GM19239 (cell line): ENCODE results near the gene HDAC11.
"Not testable (repeated sequence)": the region's sequence is repeated elsewhere in the genome, so short reads cannot be mapped to it uniquely, and the experiment has no call there.

Source experiments
- DNase-seq: peaks from one replicate; pipeline ENCODE4 v3.0.0; 2011; ENCODE audit warnings: low spot score; ENCODE audit not compliant: insufficient read length
- FAIRE-seq: peaks from 2 replicates; lab custom pipeline; 2011; peaks lifted over from hg19 to GRCh38; lab: Jason Lieb, UNC

The HDAC11 gene

DNA sequence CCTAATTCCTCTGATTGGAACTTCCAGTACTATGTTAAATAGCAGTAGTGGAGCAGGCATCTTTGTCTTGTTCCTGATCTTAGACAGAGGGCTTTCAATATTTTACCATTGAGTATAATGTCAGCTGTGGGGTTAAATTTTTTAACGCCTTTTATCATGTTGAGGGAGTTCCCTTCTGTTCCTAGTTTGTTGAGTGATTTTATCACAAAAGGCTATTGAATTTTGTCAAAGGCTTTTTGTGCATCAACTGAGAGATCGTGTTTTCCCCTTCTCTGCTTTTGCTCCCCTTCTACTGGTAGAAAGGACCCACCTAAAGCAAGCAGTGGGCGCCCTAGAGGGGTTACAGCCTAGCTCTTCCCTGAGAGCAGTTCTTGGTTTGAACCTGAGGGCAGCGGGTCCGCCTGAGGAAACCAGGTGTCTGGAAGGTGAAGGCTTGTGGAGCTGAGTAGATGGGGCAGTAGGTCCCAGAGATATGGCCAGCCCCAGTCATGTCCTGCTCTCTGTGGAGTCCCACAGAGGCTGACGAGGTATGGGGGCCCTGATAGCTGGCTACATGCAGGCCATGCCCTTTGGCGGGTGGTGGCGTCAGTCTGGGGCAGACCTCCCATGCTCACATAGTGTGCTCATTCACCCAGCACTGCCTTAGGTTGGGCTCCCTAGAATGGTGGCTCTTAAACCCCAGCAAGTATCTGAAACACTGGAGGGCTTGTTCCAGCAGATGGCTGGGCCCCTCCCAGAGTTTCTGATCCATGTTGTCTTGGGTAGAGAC lies 11.3 kb downstream of the HDAC11 start:
- FAIRE-seq (no peak), DNase-seq (no peak)

DNA sequence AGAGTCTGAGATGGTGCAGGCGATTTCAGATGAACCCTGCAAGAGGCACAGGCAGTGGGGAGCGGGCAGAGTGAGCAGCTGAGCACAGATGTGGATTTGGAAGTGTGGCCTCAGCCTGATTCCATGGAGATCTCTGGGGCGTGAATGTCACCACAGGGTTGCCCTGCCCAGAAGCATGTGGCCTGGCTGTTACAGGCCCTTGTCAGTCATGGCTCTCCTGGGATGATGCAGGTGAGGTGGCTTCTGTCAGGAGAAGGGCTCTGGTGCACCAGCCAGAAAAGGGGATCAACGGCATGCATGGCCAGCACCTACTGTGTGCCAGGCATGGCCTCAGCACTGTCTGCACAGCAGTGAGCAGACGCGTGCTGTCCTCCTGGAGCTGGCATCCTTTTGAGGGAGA lies 11.9 kb downstream of the HDAC11 start:
- FAIRE-seq (no peak), DNase-seq (no peak)

DNA sequence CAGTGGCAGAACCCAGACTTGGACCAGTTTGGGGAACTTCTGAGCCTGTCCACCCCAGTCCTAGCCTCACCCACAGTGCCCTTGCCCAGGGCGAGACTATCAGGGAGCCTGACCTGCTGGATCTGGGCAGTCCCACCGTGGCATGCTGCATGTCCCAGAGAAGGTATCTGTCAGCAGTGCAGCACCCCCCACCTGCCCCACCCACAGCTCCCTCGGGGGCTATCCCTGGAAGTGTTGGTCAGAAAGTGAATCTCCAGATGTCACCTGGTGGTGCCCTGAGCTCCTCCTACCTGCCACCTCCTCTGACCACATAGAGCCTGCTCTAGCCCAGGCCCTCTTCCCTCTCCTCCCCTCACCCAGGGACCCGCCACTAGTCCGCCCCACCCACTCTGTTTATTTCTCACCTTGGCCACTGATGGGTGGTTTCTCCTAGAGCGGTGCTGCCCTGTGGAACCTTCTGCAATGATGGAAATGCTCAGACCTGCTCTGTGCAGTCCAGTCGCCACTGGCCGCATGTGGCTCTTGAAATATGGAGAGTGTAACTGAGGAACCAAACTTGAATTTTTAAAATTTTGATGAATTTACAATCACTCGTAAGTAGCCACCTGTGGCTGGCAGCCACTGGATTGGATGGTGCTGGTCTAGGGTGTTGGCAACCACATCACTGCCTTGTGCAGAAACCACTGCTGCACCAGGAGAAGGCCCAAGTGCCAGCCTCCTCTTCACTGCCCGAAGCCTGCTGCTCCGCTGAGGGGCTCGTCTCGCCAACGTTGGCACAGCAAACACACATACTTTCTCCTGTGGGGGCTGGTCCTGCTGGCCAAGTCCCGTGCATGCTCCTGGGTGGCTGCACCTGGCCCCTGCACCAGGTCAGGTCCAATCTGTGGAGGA lies 13.1 kb downstream of the HDAC11 start:
- FAIRE-seq = no peak

DNA sequence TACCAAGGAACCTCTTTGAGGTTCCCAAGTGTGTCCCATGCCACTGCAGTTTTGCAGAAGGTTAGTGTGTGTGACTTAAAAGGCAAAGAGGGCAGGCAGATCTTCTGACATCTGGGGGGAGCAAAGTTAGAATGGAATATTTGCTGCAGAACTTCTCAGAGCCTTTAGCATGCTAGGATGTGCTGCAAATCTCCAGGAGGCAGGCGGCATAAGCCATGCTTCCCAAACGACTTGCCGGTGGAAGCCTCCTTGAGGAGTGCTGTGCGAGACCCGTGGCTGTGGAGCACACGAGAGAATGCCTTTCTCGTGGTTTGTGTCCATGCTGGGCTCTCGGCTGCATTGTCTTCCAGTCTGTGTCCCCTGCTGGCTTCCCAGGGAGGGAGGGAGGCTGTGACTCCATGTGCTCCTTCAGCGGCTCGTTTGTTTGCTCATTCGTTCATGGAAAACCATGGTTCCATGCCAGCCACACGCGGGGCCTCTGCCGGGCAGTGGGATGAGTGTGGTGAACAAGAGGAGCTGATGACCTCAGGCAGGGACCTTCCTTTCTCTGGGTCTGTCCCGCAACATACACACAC lies 13.8 kb downstream of the HDAC11 start:
- no peak for DNase-seq
- no peak for FAIRE-seq

More for the DNA sequence above, 13.1 kb downstream of the HDAC11 start:
- no peak for DNase-seq

DNA sequence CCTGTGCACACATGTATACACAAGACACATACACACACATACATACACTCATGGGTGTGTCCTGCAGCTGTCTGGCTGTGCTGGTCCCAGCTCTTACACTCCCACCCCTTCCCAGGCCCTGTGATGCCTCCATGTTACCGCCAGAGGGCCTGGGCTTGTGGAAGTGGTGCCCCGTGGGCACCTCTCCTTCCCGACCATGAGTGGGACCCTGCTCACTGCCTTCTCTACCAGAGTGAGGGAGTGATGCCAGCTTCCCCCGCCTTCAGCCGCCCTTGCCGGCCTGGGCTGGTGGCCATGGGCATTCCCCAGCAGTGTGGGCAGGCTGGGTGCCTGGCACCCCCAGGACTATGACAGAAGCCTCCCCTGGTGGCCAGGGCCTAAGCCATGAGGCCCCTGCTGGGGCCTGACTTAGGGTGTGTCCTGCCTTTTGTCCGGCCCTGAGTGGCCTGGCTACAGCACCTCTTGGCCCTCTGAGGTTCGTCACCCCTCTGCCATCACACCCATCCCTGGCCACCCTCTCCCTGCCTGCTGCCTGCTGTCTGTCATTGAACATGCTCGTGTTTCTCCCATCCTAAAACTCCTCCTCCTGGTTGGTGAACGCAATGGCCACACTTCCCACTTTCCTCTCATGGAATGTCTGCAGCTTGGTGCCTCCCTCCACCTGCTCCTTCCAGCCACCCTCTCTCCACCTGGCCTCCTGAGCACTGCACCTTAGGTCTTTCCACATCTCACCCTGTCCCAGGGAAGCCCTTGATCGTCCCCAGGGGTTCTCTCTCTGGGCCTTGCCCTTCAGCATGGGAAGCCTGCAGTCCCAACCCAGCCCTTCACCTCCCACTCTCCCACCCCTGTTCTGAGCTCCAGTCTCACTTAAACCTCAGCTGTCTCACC lies 14.6 kb downstream of the HDAC11 start:
- no peak for FAIRE-seq
- no peak for DNase-seq

DNA sequence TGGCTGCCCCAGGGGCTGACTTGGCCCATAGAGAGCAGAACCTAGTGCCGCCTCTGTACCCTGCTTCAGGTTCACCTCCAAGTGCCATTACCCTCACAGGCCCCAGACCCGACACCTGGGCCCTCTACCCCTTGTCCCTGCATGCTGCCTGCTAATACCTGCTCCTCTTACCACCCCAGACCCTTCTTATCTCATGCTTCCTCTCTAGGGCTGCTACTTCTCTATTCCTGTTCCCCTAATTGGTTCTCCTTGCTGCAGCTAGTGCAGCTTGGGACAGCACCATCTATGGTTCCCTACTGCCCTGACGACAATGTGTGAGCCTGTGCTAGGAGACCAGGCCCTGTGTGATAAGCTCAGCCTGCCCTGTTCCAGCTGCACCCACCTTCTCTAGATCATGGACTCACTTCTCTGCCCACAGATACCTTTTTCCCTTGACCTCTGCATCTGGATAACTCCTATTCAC lies 15.3 kb downstream of the HDAC11 start:
- FAIRE-seq (no peak), DNase-seq (no peak)

DNA sequence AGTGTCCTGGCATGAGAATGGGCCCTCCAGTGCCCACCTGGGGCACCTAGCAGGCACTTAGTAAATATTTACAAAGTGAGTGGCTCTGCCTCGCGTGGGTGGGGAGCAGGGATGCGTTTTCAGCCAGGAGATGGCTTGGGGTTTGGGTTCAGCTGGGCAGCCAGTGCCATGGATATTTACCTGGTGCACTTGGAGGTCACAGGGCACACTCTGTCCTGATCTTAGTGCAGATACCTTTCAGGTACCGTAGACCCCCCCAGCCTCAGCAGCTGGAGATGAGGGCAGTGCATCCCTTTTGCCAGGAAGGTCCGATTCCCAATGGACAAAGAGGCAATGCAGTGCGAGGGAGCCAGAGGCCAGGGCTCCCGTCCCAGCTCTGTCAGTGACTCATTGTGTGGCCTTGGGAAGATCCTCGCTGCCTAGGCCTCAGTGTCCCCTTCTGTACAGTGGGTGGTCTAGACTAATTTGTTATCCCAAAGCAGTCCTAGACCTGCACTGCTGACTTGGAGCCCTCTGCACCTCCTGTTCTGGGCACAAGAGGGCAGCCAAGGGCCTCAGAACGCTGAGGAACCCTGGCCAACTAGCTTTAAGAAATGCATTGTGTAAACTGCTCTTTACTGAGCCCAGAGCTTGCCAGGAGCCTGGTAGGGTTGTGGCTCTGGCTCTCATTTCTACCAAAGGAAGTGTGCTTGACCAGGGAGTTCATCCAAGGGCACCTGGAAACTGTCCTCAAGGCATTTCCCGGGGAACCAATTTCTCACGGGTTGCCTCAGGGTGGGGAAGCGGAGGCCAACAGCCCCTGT lies 16.0 kb downstream of the HDAC11 start:
- FAIRE-seq = peak; percentile 64
- peak; percentile 54 for DNase-seq

DNA sequence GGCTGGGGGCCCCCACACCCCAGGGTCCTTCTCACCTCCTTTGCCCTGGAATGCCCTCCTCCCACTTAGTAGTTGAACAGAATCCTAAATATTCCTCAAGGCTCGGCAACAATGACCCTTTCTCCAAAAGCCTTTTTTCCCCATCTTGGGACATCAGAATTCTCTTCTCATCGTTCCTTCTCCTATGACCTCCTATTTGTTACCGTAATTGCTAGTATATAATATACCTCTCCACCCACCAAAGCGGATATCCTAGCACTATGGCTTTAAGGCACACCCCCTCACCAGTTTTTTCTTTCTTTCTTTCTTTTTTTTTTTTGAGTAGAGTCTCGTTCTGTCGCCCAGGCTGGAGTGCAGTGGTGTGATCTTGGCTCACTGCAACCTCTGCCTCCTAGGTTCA lies 16.8 kb downstream of the HDAC11 start:
- DNase-seq = no peak
- FAIRE-seq = no peak

DNA sequence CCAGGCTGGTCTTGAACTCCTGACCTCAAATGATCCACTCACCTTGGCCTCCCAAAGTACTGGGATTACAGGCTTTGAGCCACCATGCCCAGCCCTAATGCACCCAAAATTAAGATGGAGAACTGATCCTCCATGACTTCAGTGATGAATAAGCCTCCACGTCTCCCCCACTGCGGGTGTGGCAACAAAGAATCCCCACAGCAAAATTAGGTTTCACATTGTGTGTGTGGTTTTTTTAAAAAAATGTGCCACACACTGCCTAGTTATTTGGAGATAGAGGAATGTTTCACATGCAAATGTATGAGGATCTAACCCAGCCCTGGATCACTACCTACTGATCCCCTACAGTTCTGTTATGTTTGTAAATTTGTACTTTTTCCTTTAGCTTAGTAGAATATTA lies 17.3 kb downstream of the HDAC11 start:
- DNase-seq (no peak), FAIRE-seq (no peak)

DNA sequence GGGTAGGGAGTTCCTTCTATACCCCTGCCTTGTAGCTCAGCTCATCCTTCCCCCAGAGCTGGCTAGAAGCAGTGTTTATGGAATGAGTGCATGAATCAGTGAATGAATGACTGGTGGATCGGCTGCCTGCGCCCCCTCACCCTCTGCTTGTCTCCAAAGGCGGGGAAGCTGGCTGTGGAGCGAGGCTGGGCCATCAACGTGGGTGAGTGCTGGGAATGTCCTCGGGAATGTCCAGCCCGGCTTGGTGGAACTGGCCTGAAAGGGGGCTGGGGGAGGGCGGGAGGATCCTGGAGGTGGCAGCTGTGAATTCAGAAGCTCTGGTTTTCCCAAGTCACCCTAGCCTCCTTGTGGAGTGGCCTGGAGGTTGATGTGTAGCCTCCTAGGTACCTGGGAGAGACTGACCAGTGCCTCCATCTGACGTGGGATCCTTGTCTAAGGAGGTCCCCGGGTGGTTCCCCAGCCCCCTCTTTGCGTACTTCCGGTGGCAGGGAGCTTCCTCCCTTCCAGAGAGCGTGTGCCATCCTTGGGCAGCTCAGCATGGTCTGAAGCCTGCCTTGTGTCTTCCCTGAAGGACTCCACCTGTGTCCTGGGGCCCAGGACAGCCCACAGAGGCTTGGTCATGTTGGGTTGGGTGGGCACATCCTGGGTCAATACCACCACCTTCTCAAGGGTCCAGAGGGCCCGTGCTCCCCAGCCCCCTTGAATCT lies 18.4 kb downstream of the HDAC11 start:
- DNase-seq = no peak
- no peak for FAIRE-seq

DNA sequence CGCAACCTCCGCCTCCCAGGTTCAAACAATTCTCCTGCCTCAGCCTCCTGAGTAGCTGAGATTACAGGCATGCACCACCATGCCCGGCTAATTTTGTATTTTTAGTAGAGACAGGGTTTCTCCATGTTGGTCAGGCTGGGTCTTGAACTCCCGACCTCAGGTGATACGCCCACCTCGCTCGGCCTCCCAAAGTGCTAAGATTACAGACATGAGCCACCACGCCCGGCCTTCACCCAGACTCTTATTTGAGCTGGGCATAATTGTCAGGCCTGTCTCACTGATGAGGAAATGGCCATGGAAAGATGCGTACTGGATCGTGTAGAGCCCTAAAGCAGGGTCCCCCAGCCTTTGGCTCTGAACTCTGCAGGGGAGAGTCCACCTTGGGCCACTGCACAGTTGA lies 19.1 kb downstream of the HDAC11 start:
- FAIRE-seq, DNase-seq: not testable (repeated sequence)

DNA sequence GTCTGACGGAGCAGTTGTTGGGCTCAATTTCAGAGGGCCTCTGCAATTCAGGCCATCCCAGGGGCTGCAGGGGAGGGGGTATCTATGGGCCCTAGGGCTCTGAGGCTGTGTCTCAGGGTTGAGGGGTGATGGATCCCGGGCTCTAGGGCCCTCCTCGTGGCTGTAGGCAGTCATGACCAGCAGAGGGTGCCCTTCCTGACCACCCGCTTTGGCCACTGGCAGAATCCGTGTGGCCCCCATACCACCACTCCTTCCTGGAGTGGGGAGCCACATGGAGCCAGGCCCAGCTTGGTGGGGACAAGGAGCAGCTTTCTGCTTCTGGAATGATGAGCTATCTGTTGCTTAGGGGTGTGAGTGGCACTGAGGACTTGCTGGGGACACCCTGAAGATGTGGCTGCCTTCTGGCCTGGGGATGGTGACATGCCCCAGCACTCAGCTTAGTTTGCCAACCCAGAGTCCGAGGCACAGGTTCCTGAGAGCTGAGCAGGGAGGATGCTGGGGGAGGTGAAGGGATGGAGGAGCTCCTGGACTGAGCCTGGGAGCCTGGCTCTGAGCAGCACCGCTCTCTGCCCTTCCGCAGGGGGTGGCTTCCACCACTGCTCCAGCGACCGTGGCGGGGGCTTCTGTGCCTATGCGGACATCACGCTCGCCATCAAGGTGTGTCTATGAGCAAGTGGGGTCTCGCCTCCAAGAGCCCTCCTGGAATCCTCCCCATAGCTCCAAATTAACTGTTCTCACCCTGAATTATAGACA lies 20.2 kb downstream of the HDAC11 start:
- no peak for DNase-seq
- no peak for FAIRE-seq

DNA sequence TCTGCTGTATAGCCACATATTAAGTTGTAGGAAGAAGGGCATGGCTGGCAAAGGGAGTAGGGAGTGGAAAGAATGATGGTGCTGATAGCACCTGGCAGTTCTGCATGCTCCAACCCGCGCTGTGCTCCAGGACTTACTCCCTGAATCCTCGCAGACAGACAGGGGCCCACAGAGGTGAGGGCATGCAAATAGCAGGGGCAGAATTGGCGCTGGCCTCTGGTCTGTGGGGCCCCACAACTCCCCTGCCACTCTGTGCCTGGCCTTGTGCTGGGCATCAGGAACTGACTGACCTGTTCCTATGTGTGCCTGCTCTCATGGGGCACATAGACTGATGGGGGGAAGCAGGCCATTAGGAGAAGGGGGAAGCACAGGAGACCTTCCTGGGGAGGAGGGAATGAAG lies 20.9 kb downstream of the HDAC11 start:
- no peak for FAIRE-seq

DNA sequence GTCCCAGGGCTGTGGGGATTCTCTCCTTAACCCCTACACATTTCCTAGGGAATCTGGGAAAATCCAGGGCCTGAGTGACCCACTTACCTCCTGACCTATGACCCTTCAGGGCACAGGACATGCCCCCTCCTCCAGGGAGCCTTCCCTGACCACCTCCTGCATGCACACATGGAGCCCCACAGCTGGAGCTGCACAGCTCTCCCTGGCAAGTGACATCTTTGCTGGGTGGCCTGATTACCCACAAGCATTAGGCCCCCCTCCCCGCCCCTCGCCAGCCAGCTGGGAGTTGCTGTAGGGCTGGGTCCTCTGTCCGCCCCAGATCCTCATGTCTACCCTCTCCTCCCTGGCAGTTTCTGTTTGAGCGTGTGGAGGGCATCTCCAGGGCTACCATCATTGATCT lies 21.4 kb downstream of the HDAC11 start:
- FAIRE-seq = no peak
- DNase-seq = no peak

More for the DNA sequence above, 20.9 kb downstream of the HDAC11 start:
- DNase-seq = no peak

DNA sequence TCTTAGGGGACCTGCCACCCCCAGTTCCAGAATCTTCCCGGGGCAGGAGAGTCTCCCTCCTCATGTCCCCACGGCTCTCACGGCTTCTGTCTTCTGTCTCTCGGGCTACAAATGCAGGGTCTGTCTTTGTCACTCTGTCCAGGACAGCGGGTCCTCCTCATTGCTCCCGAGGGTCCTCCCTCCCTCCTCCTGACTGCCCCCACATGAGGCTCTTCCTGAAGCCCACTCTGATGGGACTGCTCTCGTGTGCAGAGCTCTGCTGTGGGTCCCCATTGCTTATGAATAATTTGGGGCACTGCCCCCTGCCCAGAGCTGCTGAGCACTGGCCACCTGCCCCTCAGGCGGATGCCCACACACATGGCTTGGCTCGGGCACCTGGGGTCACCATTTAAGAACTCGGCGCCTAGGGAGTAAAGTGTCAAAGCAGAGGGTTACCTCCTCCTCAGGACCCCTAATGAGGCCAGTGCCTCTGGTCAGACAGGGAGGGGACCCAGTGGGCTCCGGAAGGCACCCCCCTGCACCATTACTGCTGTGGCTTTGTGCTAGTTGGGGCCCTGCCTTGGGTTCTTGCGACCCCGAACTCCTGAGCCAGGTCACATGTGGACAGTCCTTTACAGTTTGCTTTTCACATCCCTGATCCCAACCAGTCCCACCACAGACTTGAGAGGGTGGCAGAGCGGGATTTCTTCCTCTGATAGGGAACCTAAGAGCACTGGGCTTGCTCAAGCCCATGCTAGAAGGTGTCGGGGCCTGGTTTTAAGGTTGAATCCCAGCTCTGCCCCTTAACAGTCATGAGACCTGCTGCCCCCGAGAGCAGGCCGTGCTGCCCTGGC lies 22.1 kb downstream of the HDAC11 start:
- FAIRE-seq = no peak
- no peak for DNase-seq

DNA sequence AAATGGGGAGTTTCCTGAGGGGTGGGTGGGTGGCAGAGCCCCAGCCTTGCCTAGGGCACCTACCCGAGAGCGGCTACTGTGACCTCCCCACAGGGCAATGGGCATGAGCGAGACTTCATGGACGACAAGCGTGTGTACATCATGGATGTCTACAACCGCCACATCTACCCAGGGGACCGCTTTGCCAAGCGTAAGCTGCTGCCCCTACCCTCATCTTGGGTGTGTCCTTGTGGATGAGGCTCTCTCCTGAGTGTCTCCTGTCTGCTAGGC lies 22.6 kb downstream of the HDAC11 start:
- FAIRE-seq = no peak

DNA sequence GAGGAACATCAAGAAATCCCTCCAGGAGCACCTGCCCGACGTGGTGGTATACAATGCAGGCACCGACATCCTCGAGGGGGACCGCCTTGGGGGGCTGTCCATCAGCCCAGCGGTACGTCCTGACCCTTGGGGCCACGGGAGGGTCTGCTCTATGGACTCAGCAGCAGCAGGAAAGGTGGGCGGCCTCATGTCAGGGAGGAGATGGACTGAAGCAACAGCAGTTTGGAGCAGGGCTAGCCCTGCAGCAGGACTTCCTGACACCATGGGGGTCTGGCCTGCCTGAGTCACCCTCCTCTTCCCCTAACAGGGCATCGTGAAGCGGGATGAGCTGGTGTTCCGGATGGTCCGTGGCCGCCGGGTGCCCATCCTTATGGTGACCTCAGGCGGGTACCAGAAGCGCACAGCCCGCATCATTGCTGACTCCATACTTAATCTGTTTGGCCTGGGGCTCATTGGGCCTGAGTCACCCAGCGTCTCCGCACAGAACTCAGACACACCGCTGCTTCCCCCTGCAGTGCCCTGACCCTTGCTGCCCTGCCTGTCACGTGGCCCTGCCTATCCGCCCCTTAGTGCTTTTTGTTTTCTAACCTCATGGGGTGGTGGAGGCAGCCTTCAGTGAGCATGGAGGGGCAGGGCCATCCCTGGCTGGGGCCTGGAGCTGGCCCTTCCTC lies 24.2 kb downstream of the HDAC11 start:
- FAIRE-seq = no peak

More for the DNA sequence above, 22.6 kb downstream of the HDAC11 start:
- DNase-seq = no peak

More for the DNA sequence above, 24.2 kb downstream of the HDAC11 start:
- no peak for DNase-seq
